ENCODE measurements around the gene ABTB2.

Gene ABTB2

DNA sequence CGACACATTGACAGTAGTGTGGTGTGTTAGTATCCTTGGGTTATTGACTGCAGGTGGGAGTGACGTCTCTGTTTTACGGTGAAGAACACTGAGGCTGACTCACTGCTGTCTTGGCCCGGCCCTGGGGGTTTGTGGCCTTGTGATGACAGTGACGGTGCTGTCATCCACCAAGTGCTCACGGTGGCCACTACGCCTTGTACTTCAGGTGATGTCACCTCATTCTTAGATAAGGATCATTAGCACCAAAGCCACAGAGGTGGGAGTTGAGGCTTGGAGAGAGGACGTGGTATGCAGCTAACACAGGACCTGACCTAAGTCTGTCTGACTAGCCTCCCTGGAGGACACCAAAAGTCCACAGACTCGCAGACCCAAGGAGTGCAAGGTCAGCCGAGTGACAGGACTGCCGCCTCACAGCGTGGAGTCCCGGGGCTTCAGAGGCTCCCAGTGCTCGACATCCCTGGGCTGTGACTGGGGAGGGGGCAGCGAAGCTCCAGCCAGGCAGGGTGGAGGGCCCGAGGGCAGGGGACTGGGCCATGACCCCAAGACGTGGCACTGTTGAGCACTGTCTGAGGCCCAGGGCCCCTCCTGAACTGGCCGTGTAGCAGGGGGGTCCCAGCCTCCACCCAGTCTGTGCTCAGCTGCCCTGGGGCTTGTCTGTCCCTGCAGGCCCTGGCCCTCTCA is 195.9 kb downstream of the ABTB2 start:
- no peak for DNase-seq

DNA sequence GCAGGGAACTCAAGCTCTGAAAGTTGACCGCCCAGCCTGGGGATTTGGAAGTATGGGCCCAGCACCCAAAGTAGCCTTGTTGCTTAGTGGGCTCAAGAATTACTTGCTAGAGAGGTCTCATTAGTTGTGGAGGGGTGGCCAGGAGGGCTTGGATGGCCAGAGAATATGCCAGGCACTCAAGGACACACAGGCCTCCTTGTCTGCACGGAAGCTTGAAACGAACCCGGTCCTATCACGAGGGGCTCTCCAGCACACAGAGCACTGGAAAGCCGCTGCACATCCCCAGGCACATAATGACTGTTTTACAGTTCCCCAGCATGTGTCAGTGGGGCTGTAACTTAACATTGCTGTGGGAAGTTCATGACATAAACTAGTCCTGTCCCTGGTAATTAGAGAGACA is 196.4 kb downstream of the ABTB2 start:
- DNase-seq: no peak

DNA sequence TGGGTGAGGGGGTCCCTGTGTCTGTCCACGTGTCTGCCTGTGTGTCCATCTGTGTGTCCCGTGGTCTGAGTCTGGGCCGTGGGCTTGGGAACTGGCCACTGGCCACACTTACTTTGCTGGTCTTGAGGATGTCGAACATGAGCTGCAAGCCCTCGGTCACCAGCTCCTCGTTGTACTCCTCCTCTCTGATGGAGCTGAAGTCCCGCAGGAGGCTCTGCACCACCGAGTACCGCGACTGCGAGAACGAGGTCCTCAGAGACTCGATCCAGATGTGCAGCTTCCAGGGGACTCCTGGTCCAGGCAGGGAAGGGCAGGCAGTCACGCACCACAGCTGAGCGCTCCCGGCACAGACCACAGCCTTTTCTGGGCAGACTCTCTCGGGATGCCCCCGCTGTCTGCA is 197.0 kb downstream of the ABTB2 start:
- no peak for DNase-seq

DNA sequence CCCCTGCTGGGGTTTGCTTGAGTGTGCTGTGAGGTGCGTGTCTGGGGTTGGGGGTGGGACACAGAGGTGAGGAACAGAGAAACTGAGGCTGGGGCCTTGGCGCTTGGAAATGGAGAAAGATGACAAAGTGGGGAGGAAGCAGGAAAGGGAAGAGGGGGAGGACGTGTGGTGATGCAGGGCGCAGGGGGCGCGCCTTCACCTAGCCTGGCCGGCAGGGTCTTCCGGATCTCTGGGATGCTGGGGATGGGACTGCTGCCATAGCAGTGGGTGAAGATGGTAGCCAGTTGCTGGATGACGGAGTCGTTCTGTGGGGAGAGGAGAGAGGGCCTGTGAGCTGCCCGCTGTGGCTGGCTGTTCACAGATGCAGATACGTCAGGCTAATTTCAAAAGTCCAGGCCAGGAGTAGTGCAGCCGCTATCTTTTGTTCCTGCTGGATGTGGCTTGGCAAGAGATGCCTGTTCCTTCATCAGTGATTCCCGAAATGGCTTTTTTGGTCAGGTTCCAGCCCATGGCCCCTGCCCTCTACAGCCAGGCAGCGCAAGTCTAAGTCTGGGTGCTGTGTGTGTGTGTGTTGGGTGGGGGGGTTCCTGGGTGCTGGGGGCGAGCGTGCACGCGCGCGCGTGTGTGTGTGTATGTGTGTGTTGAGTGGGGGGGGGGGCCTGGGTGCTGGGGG is 197.6 kb downstream of the ABTB2 start:
- DNase-seq: no peak

DNA sequence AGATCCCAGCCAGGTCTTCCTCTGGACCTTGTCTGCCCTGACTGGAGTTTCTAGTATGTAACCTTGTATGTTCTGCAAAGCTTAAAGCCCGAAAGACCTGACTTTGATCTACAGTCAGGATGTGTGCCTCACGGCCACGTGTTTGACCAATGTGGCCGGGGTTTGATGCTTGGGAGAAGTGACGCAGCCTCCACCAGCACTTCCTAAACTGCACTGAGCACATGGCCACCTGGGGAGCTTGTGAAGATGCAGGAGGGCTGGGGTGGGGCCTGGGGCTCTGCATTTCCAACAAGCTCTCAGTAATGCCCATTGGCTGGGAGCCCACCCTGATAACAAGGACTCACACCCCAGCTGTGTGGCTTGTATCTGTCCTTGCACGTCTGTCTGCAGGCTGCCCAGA is 199.1 kb downstream of the ABTB2 start:
- DNase-seq: no peak

DNA sequence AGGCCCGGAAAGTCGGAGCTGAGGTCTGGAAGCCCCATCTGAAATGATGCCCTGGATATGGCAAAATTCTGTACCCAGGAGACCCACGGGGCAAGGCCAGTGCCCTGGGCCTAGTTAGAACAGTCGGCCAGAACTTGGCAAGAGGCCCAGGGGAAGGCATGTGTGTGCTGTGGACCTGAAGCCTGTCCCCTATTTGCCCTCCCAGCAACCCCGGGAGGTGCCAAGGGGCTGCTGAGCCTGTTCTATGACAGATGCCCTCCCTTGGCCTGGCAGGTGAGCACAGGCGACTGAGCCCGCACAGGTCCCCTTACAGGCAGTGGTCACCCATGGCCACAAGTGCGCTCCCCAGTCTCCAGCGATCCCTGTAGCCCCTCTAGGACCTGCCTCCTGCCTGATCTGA is 200.6 kb downstream of the ABTB2 start:
- no peak for DNase-seq

DNA sequence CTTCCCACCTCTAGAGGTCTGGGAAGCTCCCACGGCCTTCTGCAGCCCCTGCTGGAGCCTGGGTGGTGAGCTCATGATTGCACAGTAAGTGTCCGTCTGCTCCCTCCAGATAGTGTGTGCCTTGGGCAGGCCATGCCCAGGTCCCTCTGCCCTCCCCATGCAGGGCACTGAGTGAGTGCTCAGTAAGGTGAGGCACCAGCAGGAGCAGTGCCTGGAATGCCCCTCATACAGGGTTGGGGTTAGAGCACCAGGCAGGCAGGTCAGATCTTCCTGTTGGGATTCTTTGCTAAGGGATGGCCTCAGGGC is 202.1 kb downstream of the ABTB2 start:
- no peak for DNase-seq

DNA sequence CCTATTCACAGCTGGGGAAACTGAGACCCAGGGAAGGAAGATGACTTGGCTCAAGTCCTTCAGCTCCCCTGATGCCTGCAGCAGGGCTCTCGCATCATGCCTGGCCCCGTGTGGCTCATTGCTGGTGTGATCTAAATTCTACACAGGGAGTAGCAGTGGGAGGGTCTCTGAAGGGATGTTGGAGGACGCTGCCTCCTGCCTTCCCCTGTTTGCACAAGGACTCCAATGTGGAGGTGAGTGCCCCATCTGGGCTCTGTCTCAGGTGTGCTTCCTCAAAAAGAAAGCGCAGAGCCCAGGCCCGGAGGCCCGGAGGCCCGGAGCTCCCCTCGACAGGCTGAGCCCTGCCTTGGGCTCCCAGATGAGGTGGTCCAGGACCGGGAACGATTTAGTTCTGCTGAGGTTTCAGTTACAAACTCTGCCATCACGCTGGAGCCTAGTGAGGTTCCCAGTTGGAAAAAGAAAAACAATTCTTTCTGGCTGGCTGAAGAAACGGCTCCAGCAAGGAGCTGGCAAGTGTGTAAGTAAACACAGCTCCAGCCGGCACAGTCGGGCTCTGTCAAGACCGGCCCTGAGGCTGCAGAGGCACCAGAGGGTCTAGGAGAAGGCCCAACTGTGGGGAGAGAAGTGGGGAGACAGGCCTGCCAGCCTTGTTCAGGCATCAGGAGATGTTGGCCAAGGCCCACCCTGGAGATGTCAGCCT is 202.6 kb downstream of the ABTB2 start:
- DNase-seq: no peak

DNA sequence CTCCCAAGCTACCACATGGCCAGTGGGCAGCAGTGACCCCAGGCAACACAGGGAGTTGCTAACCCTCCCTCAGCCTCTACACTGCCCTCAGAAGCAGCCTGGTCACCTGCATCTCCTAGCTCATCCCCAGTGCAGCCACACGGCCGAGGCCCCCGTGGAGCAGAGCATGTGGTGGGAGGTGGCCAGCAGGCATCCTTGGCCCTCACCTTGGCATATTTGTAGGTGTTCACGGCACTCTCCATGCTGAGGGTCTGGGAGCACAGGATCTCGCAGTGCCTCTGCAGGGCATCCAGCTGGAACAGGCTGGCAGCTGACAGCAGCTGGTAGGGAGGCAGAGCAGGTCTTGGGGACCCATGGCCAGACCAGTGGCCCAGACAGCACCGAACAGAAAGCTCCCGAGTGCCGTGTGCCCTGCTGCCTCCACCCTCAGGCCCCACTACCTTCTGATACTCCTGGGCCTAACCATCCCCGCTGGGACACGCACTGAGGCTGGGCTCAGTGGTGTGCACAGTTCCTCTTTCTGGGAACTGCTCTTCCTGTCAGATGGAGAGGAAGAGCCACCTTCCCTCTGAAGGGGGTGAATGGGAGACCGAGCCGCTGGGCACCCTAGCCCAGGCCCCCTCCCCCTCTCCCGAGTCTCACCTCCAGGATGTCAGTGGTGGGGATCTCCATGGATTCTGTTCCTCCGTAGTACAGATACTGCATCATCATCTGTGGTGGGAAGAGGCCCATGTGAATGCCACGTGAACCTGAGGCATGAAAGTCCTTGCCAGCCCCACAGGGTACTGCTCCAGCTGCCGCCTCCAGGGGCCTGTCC is 203.5 kb downstream of the ABTB2 start:
- no peak for DNase-seq

DNA sequence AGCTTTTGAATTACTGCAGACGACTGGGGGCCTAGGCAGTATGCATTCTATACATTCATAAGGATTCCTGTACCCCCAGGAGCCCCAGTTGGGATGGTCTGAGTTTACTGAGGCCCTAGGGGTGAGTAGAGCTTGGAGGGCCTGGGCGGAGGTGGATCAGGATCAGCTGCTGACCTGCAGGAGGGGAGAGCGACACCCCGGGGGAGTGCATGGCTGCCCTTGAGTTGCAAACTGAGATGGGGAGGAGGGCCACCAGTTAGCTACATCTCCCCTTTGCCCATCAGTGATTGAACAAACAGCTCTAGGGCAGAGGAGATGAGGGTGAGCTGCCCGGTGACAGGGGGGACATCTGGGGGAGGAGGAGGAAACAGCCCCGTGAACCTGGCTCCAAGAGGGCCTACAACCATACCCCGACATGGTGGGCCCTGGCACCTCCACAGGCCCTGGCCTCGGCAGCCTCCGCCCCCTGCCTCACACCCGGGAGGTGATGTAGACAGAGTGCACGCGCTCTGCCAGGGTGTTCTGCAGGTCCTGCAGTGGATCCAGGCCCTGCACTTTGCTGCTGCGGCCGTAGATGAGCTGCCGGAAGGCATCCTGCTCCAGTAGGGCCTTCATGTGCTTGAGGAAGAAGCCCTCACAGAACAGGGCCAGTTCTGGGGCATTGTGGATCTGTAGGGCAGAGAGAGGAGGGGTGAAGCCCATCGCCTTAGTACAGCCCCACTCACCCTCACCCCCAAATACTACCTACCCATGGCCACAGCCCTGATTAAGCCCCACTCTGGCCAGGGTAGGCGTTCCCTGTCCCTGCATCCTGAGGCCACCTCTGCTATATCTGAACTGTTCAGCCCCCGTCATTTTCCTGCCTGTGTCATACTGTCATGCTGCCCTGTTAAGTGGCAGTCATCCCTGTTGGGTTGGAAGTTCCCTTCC is 205.6 kb downstream of the ABTB2 start:
- DNase-seq: no peak

DNA sequence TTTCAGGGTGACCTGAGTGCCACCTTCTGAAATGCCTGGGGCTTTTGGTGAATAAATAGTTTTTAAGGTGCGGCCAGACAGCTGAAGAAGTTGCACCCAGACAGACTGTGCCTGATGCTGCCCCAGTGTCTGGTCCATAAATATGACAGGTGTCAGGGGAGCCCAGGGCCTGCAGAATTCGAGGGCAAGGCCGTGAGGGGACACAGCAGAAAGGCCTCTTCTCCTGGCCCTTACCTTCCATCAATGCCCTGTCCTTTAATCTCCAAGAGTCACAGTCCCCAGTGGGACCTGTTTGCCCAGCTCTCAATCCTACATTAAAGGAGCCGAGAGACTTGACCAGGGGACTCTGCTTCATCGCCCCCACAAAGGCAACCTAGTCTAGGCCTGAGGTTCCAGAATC is 206.6 kb downstream of the ABTB2 start:
- DNase-seq: no peak

DNA sequence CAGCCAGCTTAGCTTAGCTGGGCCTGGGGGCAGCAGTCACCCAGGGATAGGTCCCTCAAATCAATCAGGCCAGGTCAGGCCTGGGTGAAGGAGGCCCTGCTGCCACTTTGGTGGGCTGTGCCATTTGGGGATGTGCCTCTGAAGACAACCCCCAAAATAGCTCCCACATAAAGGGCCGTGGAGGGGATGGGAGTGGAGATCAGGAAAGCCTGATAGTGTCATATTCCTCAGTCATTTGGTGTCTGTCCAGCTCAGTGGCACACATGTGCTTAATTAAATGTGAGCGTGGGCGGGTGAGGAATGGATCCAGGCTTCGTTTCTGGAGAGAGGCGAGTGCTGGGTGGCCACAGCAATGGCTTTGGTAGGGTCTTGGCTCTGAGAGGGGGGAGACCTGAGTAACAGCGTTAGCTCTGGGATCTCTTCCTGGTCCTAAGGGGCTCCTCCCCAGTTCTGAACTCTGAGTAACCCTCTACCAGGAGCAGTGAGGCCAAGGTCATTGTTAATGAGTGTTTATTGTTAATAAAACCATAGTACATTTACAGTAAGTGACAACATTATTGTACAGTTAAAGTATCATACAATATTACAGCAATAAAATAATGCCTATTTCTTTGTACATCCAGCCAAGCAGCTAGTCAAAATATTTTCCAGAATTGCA is 207.2 kb downstream of the ABTB2 start:
- no peak for DNase-seq

DNA sequence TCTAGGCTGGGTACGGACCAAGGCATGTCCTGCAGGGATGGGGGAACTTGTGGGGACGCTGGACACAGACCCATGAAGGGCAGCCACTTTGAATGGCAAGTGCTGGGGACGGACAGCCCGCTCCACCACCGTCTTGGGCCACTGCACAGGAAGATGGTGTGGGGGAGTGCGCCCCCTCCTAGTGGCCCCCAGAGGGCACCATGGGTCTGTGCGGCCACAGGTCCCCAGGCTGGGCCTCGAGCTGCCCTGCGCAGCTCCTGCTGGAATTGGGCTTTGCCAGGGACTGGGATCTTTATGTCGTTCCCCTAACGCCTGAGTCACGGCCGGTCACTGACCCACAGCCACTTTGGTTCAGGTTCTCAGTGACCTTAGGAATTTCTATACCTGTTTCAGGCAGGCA is 208.0 kb downstream of the ABTB2 start:
- DNase-seq: no peak

DNA sequence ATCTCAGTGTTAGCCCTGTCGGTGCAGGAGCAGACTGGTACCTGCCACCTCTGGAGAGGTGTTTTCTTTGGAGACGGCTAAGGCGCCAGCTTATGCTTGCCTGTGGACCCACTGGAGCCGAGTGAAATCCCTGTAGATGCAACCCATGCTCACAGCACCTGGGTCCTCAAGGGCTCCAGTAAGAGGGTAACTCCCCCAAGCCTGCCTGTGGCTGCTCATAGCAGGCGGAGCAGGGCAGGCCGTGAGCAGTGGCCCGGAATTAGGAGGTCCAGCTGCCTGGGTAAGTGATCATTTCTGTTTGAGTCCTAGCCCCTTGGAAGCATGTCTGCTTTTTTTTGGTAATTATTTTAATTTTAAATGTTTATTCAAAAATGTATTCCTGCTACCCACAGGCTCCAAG is 208.5 kb downstream of the ABTB2 start:
- no peak for DNase-seq

DNA sequence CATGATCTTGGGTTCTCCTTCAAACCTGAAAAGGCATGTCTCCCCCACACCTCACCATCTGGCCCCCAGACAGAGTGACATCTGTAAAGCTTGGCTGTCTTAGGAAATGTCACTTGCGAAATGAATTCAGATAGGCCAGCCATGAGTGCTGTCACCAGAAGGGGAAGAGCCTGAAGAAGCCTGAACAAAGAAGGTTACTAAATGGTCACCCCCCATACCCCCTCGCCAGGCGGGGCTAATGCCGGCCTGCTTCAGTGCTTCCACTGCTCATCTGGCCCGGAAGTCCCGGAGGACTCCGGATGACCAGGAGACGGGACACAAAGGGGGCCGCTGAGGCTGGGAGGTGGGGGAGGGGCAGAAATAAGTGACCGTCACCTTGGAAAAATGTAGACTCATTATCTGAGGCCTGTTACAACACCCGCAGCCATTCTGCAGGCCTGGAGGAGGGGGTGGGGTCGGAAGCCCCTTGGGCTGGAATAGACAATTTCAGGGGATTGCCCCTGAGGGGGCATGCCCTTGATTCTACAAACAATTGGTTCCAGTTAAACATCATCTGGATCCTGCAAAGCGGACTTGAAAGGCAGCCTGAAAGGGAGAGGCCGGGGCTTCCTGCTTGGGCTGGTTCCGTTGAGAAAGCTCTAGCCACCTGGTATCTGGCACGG is 209.2 kb downstream of the ABTB2 start:
- DNase-seq: no peak

DNA sequence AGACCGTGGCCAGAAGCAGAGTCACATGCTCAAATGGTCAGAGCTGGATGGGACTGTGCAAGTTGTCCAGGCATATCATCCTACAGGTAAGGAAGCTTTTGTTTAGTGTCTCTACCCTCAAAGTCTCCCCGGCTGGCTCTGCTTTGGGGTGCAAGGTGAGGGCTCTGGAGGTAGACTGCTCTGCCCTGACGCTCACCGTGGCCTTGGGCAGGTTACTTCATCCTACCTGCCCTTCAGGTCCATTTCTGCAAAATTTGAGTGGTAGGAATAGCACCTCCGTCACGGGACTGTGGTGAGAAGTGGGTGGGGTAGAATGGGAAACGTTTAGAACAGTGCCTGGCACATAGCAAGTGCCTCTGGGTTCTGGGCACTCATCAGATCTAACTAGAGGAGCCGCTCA is 210.2 kb downstream of the ABTB2 start:
- DNase-seq: no peak

DNA sequence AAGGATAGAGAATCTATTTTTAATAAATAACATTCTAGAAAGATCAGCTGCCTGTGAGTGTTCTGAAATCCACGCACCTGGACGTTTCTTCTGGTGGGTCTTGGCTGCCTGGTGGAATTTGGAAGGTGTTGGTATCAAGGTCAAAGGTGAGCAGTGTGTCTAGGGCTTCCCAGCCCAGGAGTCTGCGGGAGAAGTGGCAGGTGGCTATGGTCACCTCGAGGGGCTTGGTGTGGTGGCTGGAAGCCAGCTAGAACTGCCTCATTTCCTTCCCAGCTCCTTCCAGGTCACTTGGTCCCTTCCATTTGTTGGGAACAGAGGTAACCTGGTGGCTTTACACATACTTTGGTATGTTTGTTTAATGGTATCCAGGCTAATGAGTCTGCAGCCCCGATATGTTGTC is 210.9 kb downstream of the ABTB2 start:
- no peak for DNase-seq

DNA sequence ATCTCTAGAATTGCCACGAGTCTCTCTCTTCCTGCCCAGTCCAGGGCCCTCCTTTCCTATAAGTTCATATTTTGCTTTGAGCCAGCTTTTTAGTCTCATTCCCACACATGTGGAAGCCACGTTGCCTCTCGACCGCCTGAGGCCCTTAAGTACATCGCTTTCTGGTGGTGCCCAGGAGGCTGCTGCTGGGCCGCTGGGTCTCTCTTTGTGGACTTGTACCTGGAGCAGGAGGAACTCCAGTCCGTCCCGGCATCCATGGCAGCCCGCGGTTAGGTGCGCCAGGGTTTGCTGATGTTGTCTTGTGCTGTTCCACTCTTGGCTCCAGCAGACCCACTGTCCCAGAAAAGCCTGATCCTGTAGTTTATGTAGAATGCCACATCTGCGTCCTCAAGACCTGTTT is 211.4 kb downstream of the ABTB2 start:
- DNase-seq: no peak

DNA sequence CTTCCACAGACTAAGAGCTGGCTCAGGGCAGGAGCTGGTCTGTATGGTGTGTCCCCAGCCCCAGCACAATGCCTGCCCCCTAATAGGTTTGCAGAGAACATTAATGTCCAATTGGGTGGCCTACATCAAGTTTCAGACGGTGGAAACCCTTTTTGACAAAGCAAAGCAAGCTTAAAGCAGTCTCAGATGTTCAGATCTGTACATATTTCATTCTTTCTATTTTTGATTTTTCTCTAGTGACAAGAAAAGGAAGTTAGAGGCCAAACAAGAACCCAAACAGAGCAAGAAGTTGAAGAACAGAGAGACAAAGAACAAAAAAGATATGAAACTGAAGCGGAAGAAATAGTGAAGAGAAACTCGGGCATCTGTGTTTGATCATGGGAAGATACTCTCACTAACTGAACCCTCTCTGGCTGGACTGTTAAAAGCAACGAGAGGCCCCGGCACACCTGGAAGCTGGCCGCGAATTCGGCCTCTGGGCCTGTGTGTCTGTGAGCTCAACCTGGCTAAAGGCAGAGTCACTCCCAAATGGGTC is 211.9 kb downstream of the ABTB2 start:
- DNase-seq: no peak

DNA sequence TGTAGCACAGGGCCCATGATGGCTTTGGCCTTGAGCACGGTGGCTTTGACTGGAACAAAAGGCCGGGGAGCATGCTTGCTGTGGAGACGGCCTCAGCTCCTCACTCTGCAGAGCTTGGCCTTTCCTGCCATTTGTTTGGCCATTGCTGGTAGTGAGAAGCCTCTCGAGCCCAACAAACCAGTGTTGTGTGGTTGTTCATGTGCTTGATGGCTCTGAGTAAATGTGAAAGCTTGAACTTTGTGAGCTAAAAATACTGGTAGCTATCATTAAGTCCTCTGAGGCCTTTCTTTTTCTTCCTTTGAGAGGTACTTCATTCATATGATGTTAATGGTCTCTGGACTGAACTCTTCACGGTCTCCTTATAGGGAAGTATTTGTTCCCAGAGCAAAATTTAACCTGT is 212.7 kb downstream of the ABTB2 start:
- DNase-seq: no peak

DNA sequence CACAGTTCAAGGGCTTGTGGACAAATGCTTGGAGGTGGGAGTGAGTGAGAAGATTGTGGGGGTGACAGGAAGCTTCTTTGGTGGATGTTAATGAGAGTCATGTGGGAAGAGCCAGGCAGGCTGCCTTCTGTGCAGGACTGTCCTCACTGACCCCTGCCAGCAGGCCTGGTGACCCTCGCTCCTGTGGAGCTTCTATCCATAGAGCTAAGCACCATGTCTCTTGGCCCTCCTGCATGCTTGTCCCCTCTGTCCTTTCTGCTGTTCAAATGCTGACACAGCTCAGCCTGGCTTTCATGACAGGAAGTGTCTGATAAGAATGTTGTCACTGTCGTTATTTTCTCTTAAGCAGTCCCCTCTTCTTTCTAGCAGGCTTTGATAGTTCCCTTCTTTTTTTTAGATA is 214.8 kb downstream of the ABTB2 start:
- DNase-seq: no peak
